ENCODE data around the gene ZNF99.
"Not testable (repeated sequence)": the region's sequence is repeated elsewhere in the genome, so short reads cannot be mapped to it uniquely, and the experiment has no call there.

- TF ChIP-seq CTCF (conservative IDR thresholded peaks at IDR 0.05; ENCODE audit: low read length); EZH2phosphoT487 (IDR thresholded peaks at IDR 0.05; ENCODE audit: borderline replicate concordance): not testable (repeated sequence)
Measured at GRCh38 chr19:22702661-22703060, 81.3 kb downstream of the ZNF99 start.
